Activated naive CD4-positive, alpha-beta T cell treated with anti-CD3 and anti-CD28 coated beads for 36 hours (primary cell): ENCODE results near the gene LTBR. TPM values are rescaled to one million over a fixed set of nuclear protein-coding genes. Genes with fewer than 3 reads are reported as not detected.
A peak's percentile ranks its signal among the peaks of the same experiment; 100 is the strongest.

Source experiments
- CTCF ChIA-PET: fragments of 350-600 bp; sonication (Branson Sonifier 250); formaldehyde crosslinking; loops from one replicate; lab custom pipeline; 2021; ENCODE audit warnings: antibody characterized with exemption; lab: Charles Lee
- DNase-seq: peaks from one replicate; pipeline ENCODE4 v3.0.0-alpha.2; 2020
- H3K27ac Mint-ChIP-seq: one replicate; pipeline ENCODE4 v1.8.0; 2021; ENCODE audit warnings: mild to moderate bottlenecking, mixed read lengths
- H3K27me3 Mint-ChIP-seq: one replicate; pipeline ENCODE4 v1.8.0; 2021; ENCODE audit warnings: low read depth, mixed read lengths
- H3K36me3 Mint-ChIP-seq: one replicate; pipeline ENCODE4 v1.8.0; 2021; ENCODE audit warnings: low read depth, mixed read lengths
- H3K4me1 Mint-ChIP-seq: one replicate; pipeline ENCODE4 v1.8.0; 2021; ENCODE audit warnings: low read depth, mixed read lengths
- H3K4me3 Mint-ChIP-seq: one replicate; pipeline ENCODE4 v1.8.0; 2021; ENCODE audit warnings: mild to moderate bottlenecking, moderate library complexity, mixed read lengths
- H3K9me3 Mint-ChIP-seq: one replicate; pipeline ENCODE4 v1.8.0; 2021; ENCODE audit warnings: mixed read lengths
- intact Hi-C: fragments of 100-400 bp; cut with micrococcal nuclease; formaldehyde crosslinking; loops from one replicate; pipeline ENCODE4 v1.15.1; 2023
- total RNA-seq, 2 experiments: library from RNA; stranded (reverse); gene quantifications; one replicate each; pipeline ENCODE4 v1.2.3, GENCODE V29; 2021

The LTBR gene
- total RNA-seq, 2 experiments from 2014 or later, result 2.1 to 3.1 TPM

DNA sequence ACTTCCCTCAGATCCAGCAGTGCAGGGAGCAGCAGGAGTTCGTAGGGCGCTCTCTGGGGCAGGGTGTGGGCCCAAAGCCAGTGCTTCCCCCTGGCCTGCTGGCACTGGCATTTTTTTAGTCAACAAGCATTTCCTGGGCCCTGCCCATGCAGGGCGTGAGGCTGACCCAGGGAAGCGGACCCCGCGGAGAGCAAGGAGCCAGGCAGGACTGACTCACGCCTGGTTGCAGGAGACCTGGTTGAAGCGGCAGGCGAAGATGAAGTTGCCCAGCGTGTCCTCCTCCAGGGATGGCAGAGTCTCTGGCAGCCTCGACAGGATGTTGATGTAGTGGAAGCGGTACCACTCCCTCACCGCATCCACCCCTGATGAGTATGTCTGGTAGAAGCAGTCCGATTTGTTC is 22.1 kb upstream of the LTBR start:
- Mint-ChIP-seq H3K36me3 (no peaks in the 10 kb centered on the region), H3K4me3 (peak overlapping the region; percentile 8), H3K27ac (peak overlapping the region; percentile 18), H3K9me3 (no peaks in the 10 kb centered on the region), H3K4me1 (peaks cover 23% of the 10 kb centered on the region), H3K27me3 (no peaks in the 10 kb centered on the region)
- CTCF ChIA-PET, result no interaction called here
- intact Hi-C loops, result no loop called here
- peak; percentile 60 for DNase-seq

DNA sequence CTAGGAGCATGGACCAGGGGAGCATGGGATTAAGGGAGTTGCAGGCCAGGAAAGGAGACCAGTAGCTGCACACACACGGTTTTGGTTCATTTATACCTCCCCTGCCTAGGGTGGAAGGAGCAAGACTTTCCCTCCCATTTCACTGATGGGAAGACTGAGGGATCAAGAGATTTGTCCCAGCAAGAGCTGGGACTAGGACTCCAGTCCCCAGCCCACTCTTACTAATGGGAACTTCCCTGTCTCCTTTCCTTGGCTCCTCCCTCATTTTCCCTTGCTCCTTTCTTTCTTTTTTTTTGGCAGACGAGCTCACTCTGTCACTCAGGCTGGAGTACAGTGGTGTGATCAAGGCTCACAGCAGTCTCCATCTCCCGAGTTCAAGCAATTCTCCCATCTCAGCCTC is 21.6 kb upstream of the LTBR start:
- Mint-ChIP-seq H3K36me3 (no peaks in the 10 kb centered on the region), H3K27ac (no peak overlapping the region), H3K9me3 (no peaks in the 10 kb centered on the region), H3K27me3 (no peaks in the 10 kb centered on the region), H3K4me1 (peaks cover 27% of the 10 kb centered on the region), H3K4me3 (no peak overlapping the region)
- intact Hi-C loops, result no loop called here
- no peak for DNase-seq
- CTCF ChIA-PET, result interaction anchor here (0.7 to 2.0 kb wide), 4 partner anchors 24 to 39 kb away, joined by 3 to 18 read pairs (median 6); no protein-coding TSS in a partner anchor

DNA sequence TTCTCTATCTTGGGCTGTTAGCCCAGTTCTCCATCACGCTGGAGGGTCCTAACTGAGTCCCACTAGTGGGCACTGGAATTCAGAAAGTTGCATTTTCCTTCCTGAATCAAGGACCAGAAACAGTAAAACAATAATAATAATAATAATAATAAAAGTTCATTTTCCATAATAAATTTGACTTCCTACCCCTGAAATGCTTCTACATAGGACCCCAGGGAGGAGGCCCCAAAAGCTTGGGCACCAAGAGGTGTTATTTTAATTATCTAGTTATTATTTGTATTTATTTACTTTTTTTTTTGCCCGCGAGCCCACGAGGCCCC is 21.0 kb upstream of the LTBR start:
- Mint-ChIP-seq H3K4me1 (peaks cover 31% of the 10 kb centered on the region), H3K4me3 (peak overlapping the region; percentile 73), H3K9me3 (no peaks in the 10 kb centered on the region), H3K27me3 (no peaks in the 10 kb centered on the region), H3K27ac (no peak overlapping the region), H3K36me3 (no peaks in the 10 kb centered on the region)
- DNase-seq, result no peak
- intact Hi-C loops, result loop anchor here (1.0 kb wide), 2 partner anchors 23 to 28 kb away; no protein-coding TSS in a partner anchor
- CTCF ChIA-PET, result interaction anchor here (1.2 to 2.0 kb wide), 5 partner anchors 17 to 40 kb away, joined by 6 to 18 read pairs (median 7); no protein-coding TSS in a partner anchor

DNA sequence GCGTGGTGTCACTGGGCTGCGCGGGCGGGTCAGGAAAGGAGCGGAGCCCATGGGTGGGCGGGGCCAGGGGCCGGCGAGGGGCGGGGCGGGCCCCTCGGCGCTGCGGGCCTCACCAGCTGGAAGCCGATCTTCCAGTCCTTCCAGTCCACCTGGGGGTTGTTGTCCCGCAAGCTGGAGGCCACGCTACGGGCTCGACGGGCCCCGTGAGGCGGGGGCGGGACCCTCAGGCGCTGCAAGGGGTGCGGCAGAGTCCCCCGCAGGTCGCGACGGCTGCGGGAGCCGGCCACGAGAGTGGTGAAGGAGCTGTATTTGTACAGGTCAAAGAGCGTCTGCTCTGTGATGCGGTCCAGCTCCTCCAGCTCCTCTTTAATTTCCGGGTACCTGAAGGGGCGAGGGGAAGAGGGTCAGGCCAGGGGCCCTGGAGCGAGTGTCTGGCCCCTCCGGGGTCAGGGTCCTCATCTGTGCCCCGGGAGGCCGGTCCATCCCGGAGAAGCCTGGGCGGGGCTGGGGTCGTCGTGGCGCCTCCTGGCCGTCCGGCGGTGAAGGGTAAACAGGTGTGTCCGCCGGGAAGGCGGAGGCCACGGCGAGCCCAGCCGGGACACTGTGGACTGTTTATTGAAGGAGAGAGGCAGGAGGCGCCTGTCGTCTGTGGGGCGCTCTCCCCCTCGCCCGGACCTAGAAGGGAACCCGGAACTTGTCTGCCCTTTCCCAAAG is 20.5 kb upstream of the LTBR start:
- intact Hi-C loops, result loop anchor here (1.0 kb wide), 2 partner anchors 23 to 28 kb away; no protein-coding TSS in a partner anchor
- Mint-ChIP-seq H3K4me1 (peaks cover 36% of the 10 kb centered on the region), H3K4me3 (peak overlapping the region; percentile 73), H3K27me3 (no peaks in the 10 kb centered on the region), H3K27ac (peak overlapping the region; percentile 72), H3K36me3 (no peaks in the 10 kb centered on the region), H3K9me3 (no peaks in the 10 kb centered on the region)
- peak; percentile 72 for DNase-seq
- CTCF ChIA-PET, result interaction anchor here (1.2 to 2.0 kb wide), 5 partner anchors 18 to 40 kb away, joined by 6 to 18 read pairs (median 7); no protein-coding TSS in a partner anchor

DNA sequence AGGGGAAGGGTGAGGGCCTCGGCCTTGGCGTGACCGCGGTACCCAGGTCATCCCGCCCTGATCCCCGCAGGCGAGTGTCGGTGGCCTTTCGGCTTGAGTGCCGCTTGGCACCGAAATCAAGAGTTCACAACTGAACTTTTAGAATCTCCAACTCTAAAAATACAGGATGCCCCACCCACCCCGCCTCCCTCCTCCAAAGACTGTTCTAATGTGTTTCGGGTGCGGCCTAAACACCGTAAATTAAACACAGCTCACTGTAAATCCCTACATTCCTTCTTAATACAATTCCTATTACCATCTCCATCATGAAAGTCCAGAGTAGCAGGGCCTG is 20.0 kb upstream of the LTBR start:
- peaks cover 36% of the 10 kb centered on the region for H3K4me1 Mint-ChIP-seq
- H3K27ac Mint-ChIP-seq, result peak overlapping the region; percentile 72
- intact Hi-C loops, result no loop called here
- no peaks in the 10 kb centered on the region for H3K36me3 Mint-ChIP-seq
- no peaks in the 10 kb centered on the region for H3K27me3 Mint-ChIP-seq
- no peaks in the 10 kb centered on the region for H3K9me3 Mint-ChIP-seq
- H3K4me3 Mint-ChIP-seq, result peak overlapping the region; percentile 73
- CTCF ChIA-PET, result interaction anchor here (0.7 to 2.0 kb wide), 7 partner anchors 18 to 508 kb away, joined by 3 to 18 read pairs (median 6); no protein-coding TSS in a partner anchor
- DNase-seq, result peak; percentile 45

DNA sequence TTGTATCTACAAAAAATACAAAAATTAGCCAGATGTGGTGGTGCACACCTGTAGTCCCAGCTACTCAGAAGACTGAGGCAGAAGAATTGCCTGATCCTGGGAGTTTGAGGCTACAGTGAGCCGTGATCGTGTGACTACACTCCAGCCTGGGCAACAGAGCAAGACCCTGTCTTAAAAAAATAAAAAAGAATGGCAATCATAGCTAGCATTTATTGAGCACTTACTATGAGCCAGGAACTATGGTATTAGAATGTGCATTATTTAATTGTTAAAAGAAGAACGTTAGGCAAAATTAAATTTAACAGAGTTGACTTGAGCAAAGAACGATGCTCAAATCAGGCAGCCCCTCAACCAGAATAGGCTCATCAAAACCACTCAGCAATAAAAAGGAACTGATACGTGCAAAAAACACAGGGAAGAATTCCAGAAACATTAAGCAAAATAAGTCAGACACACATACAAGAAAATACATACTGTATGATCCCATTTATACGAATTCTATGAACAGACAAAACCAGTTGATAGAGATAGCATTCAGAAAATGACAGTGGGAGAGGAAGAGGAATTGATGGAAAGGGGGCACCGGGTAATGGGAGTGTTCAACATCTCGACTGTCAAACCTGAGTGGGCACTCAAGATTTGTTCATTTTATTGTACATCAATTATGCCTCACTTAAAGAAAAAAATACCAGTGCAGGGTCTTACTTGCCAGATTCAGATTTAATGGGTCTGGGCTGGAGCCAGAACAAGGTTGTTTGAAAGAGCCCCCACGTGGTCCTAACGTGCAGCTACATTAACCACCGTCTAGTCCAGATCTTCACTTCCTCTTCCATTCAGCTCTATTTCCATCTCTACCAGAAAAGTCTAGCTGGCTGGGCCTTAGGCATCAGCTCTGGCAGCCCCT is 16.6 kb upstream of the LTBR start:
- Mint-ChIP-seq H3K4me3 (no peak overlapping the region), H3K36me3 (no peaks in the 10 kb centered on the region), H3K27ac (no peak overlapping the region), H3K9me3 (no peaks in the 10 kb centered on the region), H3K4me1 (peaks cover 29% of the 10 kb centered on the region), H3K27me3 (no peaks in the 10 kb centered on the region)
- DNase-seq, result peak; percentile 62
- intact Hi-C loops, result loop anchor here (1.0 kb wide), 3 partner anchors 27 to 44 kb away; no protein-coding TSS in a partner anchor
- CTCF ChIA-PET, result interaction anchor here (0.5 to 2.7 kb wide), 16 partner anchors 8 to 98 kb away, joined by 3 to 22 read pairs (median 4); partner anchors contain the start of gene TNFRSF1A

DNA sequence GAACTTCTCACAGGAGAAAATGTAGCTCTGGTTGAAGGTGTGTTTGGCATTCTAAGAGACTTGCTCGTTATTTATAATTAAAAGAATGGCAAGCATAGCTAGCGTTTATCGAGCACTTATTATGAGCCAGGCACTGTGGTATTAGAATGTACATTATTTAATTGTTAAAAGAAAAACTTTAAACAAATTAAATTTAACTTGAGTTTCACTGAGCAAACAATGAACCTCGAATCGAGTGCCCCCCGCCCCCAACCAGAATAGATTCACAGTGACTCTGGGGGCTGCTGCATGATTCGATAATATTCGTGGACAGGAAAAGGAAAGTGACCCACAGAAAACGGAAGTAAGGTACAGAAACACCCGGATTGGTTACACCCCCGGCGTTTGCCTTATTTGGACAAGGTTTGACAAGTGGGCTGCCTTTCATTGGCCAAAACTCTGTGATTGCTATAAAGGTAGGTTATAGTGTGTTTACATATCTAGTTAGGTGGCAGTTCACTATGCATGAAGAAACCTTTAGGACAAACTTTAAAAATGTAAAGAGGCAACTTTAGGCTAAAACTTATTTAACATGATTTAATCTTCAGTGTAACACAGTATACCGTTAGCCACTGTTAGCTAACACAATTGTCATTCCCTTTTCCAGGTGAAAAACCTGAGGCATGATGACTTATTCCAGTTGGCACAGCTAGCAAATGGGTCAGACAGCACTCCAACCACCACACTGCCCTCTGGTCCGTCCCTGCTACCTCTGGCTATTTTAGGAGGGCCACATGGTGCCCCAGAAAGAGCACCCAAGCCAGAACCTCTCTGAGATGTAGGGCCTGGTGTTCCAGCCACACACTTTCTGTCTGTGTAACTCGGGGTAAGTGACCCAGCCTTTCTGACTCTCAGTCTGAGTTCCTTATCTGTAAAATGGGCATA is 15.7 kb upstream of the LTBR start:
- intact Hi-C loops, result loop anchor here (1.0 kb wide), 3 partner anchors 28 to 45 kb away; no protein-coding TSS in a partner anchor
- no peaks in the 10 kb centered on the region for H3K9me3 Mint-ChIP-seq
- CTCF ChIA-PET, result interaction anchor here (0.5 to 2.7 kb wide), 13 partner anchors 9 to 97 kb away, joined by 3 to 22 read pairs (median 4); partner anchors contain the start of gene TNFRSF1A
- peak overlapping the region; percentile 41 for H3K27ac Mint-ChIP-seq
- no peak overlapping the region for H3K4me3 Mint-ChIP-seq
- peaks cover 34% of the 10 kb centered on the region for H3K4me1 Mint-ChIP-seq
- no peaks in the 10 kb centered on the region for H3K36me3 Mint-ChIP-seq
- DNase-seq, result no peak
- H3K27me3 Mint-ChIP-seq, result no peaks in the 10 kb centered on the region

DNA sequence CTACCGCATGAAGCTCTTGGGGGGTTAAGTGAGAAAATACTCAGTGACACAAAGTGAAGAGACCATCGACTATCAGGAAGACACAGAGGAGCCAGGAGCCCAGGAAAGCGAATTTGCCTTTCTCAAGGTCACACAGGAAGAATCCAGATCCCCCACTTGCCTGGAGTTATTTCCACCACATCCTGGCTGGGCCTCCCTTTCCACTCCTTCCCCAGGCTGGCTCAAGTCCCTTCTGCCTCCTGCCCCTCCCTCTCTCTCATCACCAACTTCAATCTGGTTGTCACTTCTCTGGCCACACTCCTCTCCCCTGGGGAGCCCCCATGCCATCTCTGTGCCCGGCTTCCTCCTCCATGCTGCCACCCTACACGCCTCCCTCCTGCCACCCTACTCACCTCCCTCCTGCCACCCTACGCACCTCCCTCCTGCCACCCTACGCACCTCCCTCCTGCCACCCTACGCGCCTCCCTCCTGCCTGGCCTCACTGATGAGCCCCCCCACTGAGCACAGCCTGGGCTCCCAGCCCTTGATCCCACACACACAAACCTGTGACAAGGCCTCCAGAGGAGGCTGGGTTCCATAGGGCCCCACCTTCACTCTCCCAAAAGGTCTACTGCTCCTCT is 14.9 kb upstream of the LTBR start:
- H3K27me3 Mint-ChIP-seq, result no peaks in the 10 kb centered on the region
- intact Hi-C loops, result no loop called here
- no peak overlapping the region for H3K4me3 Mint-ChIP-seq
- peaks cover 35% of the 10 kb centered on the region for H3K4me1 Mint-ChIP-seq
- CTCF ChIA-PET, result interaction anchor here (0.7 to 2.7 kb wide), 4 partner anchors 11 to 43 kb away, joined by 4 to 22 read pairs (median 14); no protein-coding TSS in a partner anchor
- DNase-seq, result no peak
- H3K9me3 Mint-ChIP-seq, result no peaks in the 10 kb centered on the region
- H3K36me3 Mint-ChIP-seq, result no peaks in the 10 kb centered on the region
- no peak overlapping the region for H3K27ac Mint-ChIP-seq

DNA sequence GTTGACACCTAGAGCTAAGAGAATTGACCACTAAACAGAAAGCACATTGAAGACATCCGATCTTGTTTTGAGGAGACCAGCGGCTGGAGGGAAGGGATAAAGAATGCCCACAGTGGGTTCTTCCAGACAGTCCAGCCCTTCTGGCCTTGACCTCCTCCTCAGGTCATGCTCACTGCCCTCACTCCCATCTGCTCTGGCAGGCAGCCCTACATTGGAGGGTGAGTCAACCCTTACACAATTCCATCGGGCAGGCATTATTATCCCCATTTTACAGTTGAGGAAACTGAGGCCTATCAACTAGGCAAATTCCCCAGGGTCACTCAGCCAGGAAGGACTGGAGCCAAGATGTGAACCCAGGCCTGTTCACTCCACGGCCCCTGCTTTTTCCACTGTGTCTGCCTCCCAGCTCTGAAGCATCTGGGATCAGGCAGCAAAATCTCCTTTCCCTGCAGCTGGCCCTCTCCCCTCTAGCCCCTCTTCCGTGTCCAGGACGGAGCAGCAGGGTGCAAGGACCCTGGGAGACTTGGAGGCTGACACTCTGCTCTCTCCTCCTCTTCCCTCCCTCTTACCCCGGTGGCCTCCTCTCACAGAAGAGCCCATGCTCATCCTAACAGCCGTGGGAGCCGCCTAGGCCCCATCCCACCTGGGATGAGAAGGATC is 13.9 kb upstream of the LTBR start:
- DNase-seq, result no peak
- Mint-ChIP-seq H3K4me1 (peaks cover 34% of the 10 kb centered on the region), H3K36me3 (no peaks in the 10 kb centered on the region), H3K4me3 (no peak overlapping the region), H3K9me3 (no peaks in the 10 kb centered on the region), H3K27me3 (no peaks in the 10 kb centered on the region), H3K27ac (no peak overlapping the region)
- intact Hi-C loops, result no loop called here
- CTCF ChIA-PET, result interaction anchor here (0.7 kb wide), 1 partner anchor 207 kb away, joined by 3 read pairs; no protein-coding TSS in a partner anchor

DNA sequence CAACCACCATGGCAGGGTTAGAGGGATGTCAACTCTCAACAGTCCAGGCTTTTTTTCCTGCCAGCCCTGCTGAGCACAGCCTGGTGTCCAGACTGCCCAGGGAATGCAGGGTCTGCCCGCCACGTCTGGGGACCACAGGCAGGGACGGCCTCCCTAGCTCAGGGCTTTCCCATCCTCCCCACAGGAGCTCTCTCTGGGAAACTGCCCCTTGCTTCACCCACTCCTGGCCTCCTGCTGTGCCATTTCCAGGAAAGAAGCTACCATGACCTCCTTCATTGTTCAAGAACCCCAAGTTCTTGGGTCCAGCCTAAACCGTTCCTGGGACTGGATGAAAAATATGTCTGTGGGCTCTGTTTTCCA is 13.4 kb upstream of the LTBR start:
- intact Hi-C loops, result no loop called here
- no peaks in the 10 kb centered on the region for H3K36me3 Mint-ChIP-seq
- H3K9me3 Mint-ChIP-seq, result no peaks in the 10 kb centered on the region
- H3K27me3 Mint-ChIP-seq, result no peaks in the 10 kb centered on the region
- DNase-seq, result no peak
- peaks cover 35% of the 10 kb centered on the region for H3K4me1 Mint-ChIP-seq
- no peak overlapping the region for H3K4me3 Mint-ChIP-seq
- CTCF ChIA-PET, result no interaction called here
- no peak overlapping the region for H3K27ac Mint-ChIP-seq
